ENCODE measurements around the gene DBF4. TPM values are rescaled to one million over a fixed set of nuclear protein-coding genes. Genes with fewer than 3 reads are reported as not detected.
"Not testable (repeated sequence)": the region's sequence is repeated elsewhere in the genome, so short reads cannot be mapped to it uniquely, and the experiment has no call there.

DBF4 gene
- polyA plus RNA-seq, 4 donors: 16.0 to 21.8 (median 17.4) TPM

GRCh38 chr7:87882151-87882937, 6.1 kb downstream of the DBF4 start:
- DNase-seq (ENCODE audit: low read depth in 4 of 4, low spot score in 2 of 4): no peak

GRCh38 chr7:87885018-87885417, 8.7 kb downstream of the DBF4 start:
- no peak for DNase-seq (ENCODE audit: low read depth in 4 of 4, low spot score in 2 of 4)

- DNase-seq (ENCODE audit: low read depth in 4 of 4, low spot score in 2 of 4): no peak
These were observed 10.6 kb downstream of the DBF4 start for GRCh38 chr7:87886875-87887274.

- no peak for DNase-seq (ENCODE audit: low read depth in 4 of 4, low spot score in 2 of 4)
These were observed 19.1 kb downstream of the DBF4 start for GRCh38 chr7:87895363-87895762.

- DNase-seq (ENCODE audit: low read depth in 4 of 4, low spot score in 2 of 4): no peak
These were observed 23.0 kb downstream of the DBF4 start for GRCh38 chr7:87899255-87899654.

- DNase-seq (ENCODE audit: low read depth in 4 of 4, low spot score in 2 of 4): not testable (repeated sequence)
These were observed 31.0 kb downstream of the DBF4 start for GRCh38 chr7:87907136-87907906.

- not testable (repeated sequence) for DNase-seq (ENCODE audit: low read depth in 4 of 4, low spot score in 2 of 4)
These were observed 32.5 kb downstream of the DBF4 start for GRCh38 chr7:87908814-87909213.

- no peak for DNase-seq (ENCODE audit: low read depth in 4 of 4, low spot score in 2 of 4)
These were observed 35.8 kb downstream of the DBF4 start for GRCh38 chr7:87912121-87912520.

- no peak for DNase-seq (ENCODE audit: low read depth in 4 of 4, low spot score in 2 of 4)
These were observed 42.4 kb downstream of the DBF4 start for GRCh38 chr7:87918740-87919139.

GRCh38 chr7:87919875-87920274, 43.6 kb downstream of the DBF4 start:
- DNase-seq (ENCODE audit: low read depth in 4 of 4, low spot score in 2 of 4): no peak

GRCh38 chr7:87920578-87920977, 44.3 kb downstream of the DBF4 start:
- DNase-seq (ENCODE audit: low read depth in 4 of 4, low spot score in 2 of 4): no peak

- not testable (repeated sequence) for DNase-seq (ENCODE audit: low read depth in 4 of 4, low spot score in 2 of 4)
These were observed 46.6 kb downstream of the DBF4 start for GRCh38 chr7:87922759-87923395.

- DNase-seq (ENCODE audit: low read depth in 4 of 4, low spot score in 2 of 4): no peak
These were observed 50.5 kb downstream of the DBF4 start for GRCh38 chr7:87926581-87927461.

GRCh38 chr7:87933605-87933952, 57.3 kb downstream of the DBF4 start:
- peak in 2 of 4 donors; percentile 6 to 23 for DNase-seq (ENCODE audit: low read depth in 4 of 4, low spot score in 2 of 4)

- DNase-seq (ENCODE audit: low read depth in 4 of 4, low spot score in 2 of 4): peak; percentile 59 to 83 (median 70)
These were observed 57.8 kb downstream of the DBF4 start, which contains the start of gene ADAM22 for GRCh38 chr7:87933953-87934698. ADAM22 (plus strand) TSS chr7:87934251; CDS start chr7:87934466, 215 bp downstream.

- DNase-seq (ENCODE audit: low read depth in 4 of 4, low spot score in 2 of 4): peak in 3 of 4 donors; percentile 15 to 32 (median 29)
These were observed 58.5 kb downstream of the DBF4 start for GRCh38 chr7:87934699-87935383.

- DNase-seq (ENCODE audit: low read depth in 4 of 4, low spot score in 2 of 4): no peak
These were observed 59.1 kb downstream of the DBF4 start for GRCh38 chr7:87935384-87935706.

GRCh38 chr7:87941138-87941537, 64.8 kb downstream of the DBF4 start:
- DNase-seq (ENCODE audit: low read depth in 4 of 4, low spot score in 2 of 4): no peak

- no peak for DNase-seq (ENCODE audit: low read depth in 4 of 4, low spot score in 2 of 4)
These were observed 68.3 kb downstream of the DBF4 start for GRCh38 chr7:87944547-87944946.

Measured in left renal cortex interstitium (tissue), 4 donors.